Measurements from ENCODE around the gene DOCK2. TPM values are rescaled to one million over a fixed set of nuclear protein-coding genes. Genes with fewer than 3 reads are reported as not detected.

Gene DOCK2
- total RNA-seq, 1 donor from 2014 or later, result 6.5 TPM

DNA sequence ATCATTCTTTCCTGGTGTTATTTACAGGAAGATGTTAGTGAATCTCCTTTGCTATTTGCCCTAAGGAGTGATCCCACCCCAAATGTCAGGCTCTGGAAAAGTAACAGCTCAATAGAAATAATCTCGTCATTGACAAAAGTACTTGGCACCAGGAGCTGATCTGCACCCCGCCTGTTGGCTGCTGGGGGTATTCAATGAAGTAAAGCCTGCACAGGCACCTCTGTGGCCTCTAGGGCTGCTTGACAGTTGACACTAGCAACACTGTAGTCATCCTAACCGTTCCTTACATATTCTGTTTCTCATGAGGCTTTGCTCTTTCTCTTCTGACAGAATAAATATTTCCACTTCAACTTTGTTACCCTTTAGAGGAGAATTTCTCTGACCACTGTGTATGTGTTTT is 103.4 kb downstream of the DOCK2 start:
- H3K27ac Mint-ChIP-seq (ENCODE audit: unreplicated experiment), result no peak overlapping the region
- DNase-seq (ENCODE audit: low spot score), result no peak
- TF ChIP-seq CTCF (IDR thresholded peaks at IDR 0.05; ENCODE audit: unreplicated experiment), result no peak
- no peaks in the 10 kb centered on the region for H3K36me3 Mint-ChIP-seq (ENCODE audit: low read depth, unreplicated experiment)
- H3K4me3 Mint-ChIP-seq (ENCODE audit: unreplicated experiment), result no peak overlapping the region
- H3K27me3 Mint-ChIP-seq (ENCODE audit: unreplicated experiment), result peaks cover 2% of the 10 kb centered on the region
- peaks cover 3% of the 10 kb centered on the region for H3K4me1 Mint-ChIP-seq (ENCODE audit: unreplicated experiment)
- no peaks in the 10 kb centered on the region for H3K9me3 Mint-ChIP-seq (ENCODE audit: unreplicated experiment)

- Mint-ChIP-seq H3K27me3 (ENCODE audit: unreplicated experiment) (peaks cover 5% of the 10 kb centered on the region), H3K9me3 (ENCODE audit: unreplicated experiment) (no peaks in the 10 kb centered on the region), H3K36me3 (ENCODE audit: low read depth, unreplicated experiment) (no peaks in the 10 kb centered on the region), H3K4me3 (ENCODE audit: unreplicated experiment) (no peak overlapping the region), H3K27ac (ENCODE audit: unreplicated experiment) (no peak overlapping the region), H3K4me1 (ENCODE audit: unreplicated experiment) (no peaks in the 10 kb centered on the region)
- no peak for DNase-seq (ENCODE audit: low spot score)
- TF ChIP-seq CTCF (IDR thresholded peaks at IDR 0.05; ENCODE audit: unreplicated experiment), result no peak
These were observed 105.8 kb downstream of the DOCK2 start for GRCh38 chr5:169742771-169743296.

- no peaks in the 10 kb centered on the region for H3K36me3 Mint-ChIP-seq (ENCODE audit: low read depth, unreplicated experiment)
- no peaks in the 10 kb centered on the region for H3K4me1 Mint-ChIP-seq (ENCODE audit: unreplicated experiment)
These were observed 107.3 kb downstream of the DOCK2 start for GRCh38 chr5:169744336-169744735.

GRCh38 chr5:169745441-169746146 is 108.5 kb downstream of the DOCK2 start:
- no peak for TF ChIP-seq CTCF (IDR thresholded peaks at IDR 0.05; ENCODE audit: unreplicated experiment)
- no peak for DNase-seq (ENCODE audit: low spot score)
- H3K4me1 Mint-ChIP-seq (ENCODE audit: unreplicated experiment), result no peaks in the 10 kb centered on the region
- H3K27ac Mint-ChIP-seq (ENCODE audit: unreplicated experiment), result no peak overlapping the region
- no peaks in the 10 kb centered on the region for H3K9me3 Mint-ChIP-seq (ENCODE audit: unreplicated experiment)
- no peaks in the 10 kb centered on the region for H3K36me3 Mint-ChIP-seq (ENCODE audit: low read depth, unreplicated experiment)
- H3K27me3 Mint-ChIP-seq (ENCODE audit: unreplicated experiment), result peaks cover 5% of the 10 kb centered on the region
- no peak overlapping the region for H3K4me3 Mint-ChIP-seq (ENCODE audit: unreplicated experiment)

More at GRCh38 chr5:169744336-169744735, 107.3 kb downstream of the DOCK2 start:
- no peak for TF ChIP-seq CTCF (IDR thresholded peaks at IDR 0.05; ENCODE audit: unreplicated experiment)
- Mint-ChIP-seq H3K27ac (ENCODE audit: unreplicated experiment) (no peak overlapping the region), H3K4me3 (ENCODE audit: unreplicated experiment) (no peak overlapping the region), H3K27me3 (ENCODE audit: unreplicated experiment) (peaks cover 5% of the 10 kb centered on the region), H3K9me3 (ENCODE audit: unreplicated experiment) (no peaks in the 10 kb centered on the region)
- DNase-seq (ENCODE audit: low spot score), result no peak

- Mint-ChIP-seq H3K27ac (ENCODE audit: unreplicated experiment) (no peak overlapping the region), H3K36me3 (ENCODE audit: low read depth, unreplicated experiment) (no peaks in the 10 kb centered on the region)
These were observed 109.1 kb downstream of the DOCK2 start for GRCh38 chr5:169746147-169746694.

More at GRCh38 chr5:169746147-169746694, 109.1 kb downstream of the DOCK2 start:
- H3K4me3 Mint-ChIP-seq (ENCODE audit: unreplicated experiment), result no peak overlapping the region
- no peak for TF ChIP-seq CTCF (IDR thresholded peaks at IDR 0.05; ENCODE audit: unreplicated experiment)
- DNase-seq (ENCODE audit: low spot score), result no peak
- no peaks in the 10 kb centered on the region for H3K9me3 Mint-ChIP-seq (ENCODE audit: unreplicated experiment)
- no peaks in the 10 kb centered on the region for H3K4me1 Mint-ChIP-seq (ENCODE audit: unreplicated experiment)
- peaks cover 5% of the 10 kb centered on the region for H3K27me3 Mint-ChIP-seq (ENCODE audit: unreplicated experiment)

Measured in endothelial cell (in vitro differentiated cells).